SK-N-SH treated with all-trans-retinoic acid at 6 μM for 48 hours (cell line): ENCODE results near the gene NTNG1.

Experiments
- ARNTL ChIP-seq: fragments of 450-650 bp; formaldehyde crosslinking; IDR thresholded peaks from 2 replicates; pipeline ENCODE4 v1.5.0; 2020; ENCODE audit warnings: low read depth, mild to moderate bottlenecking, moderate library complexity, borderline replicate concordance
- BACH2 ChIP-seq: fragments of 250-450 bp; sonication (Bioruptor Pico); IDR thresholded peaks from 2 replicates; pipeline ENCODE4 v1.9.0; 2021; ENCODE audit warnings: mild to moderate bottlenecking, borderline replicate concordance
- CREB5 ChIP-seq: fragments of 250-450 bp; sonication (Bioruptor Pico); IDR thresholded peaks from 2 replicates; pipeline ENCODE4 v1.5.1; 2020; ENCODE audit warnings: low read depth, mild to moderate bottlenecking, moderate library complexity
- CSDC2 ChIP-seq: fragments of 250-450 bp; sonication (Bioruptor Pico); IDR thresholded peaks from 2 replicates; pipeline ENCODE4 v1.5.0; 2020; ENCODE audit warnings: mild to moderate bottlenecking, moderate library complexity
- CSRNP3 ChIP-seq: fragments of 250-450 bp; sonication (Bioruptor Pico); IDR thresholded peaks from 2 replicates; pipeline ENCODE4 v1.5.1; 2021; ENCODE audit warnings: mild to moderate bottlenecking, moderate library complexity
- ESRRG ChIP-seq: fragments of 250-450 bp; sonication (Bioruptor Pico); IDR thresholded peaks from 2 replicates; pipeline ENCODE4 v1.6.1; 2021; ENCODE audit warnings: mild to moderate bottlenecking
- OSR1 ChIP-seq: fragments of 250-450 bp; sonication (Bioruptor Pico); IDR thresholded peaks from 2 replicates; pipeline ENCODE4 v1.8.0; 2022; ENCODE audit warnings: moderate library complexity, mild to moderate bottlenecking, inconsistent platforms
- RARB ChIP-seq: fragments of 250-450 bp; sonication (Bioruptor Pico); IDR thresholded peaks from 2 replicates; pipeline ENCODE4 v1.8.0; 2021; ENCODE audit warnings: mild to moderate bottlenecking, moderate library complexity
- TCF4 ChIP-seq: fragments of 250-450 bp; sonication (Bioruptor Pico); IDR thresholded peaks from 2 replicates; pipeline ENCODE4 v1.8.0; 2021; ENCODE audit warnings: mild to moderate bottlenecking, moderate library complexity, borderline replicate concordance
- ZC3H10 ChIP-seq: fragments of 250-450 bp; sonication (Bioruptor Pico); IDR thresholded peaks from 2 replicates; pipeline ENCODE4 v1.5.1; 2021; ENCODE audit warnings: mild to moderate bottlenecking, moderate library complexity
- ZFP3 ChIP-seq: fragments of 250-450 bp; sonication (Bioruptor Pico); IDR thresholded peaks from 2 replicates; pipeline ENCODE4 v1.5.0; 2020; ENCODE audit warnings: mild to moderate bottlenecking, moderate library complexity
- ZFP30 ChIP-seq: fragments of 450-650 bp; formaldehyde crosslinking; IDR thresholded peaks from 2 replicates; pipeline ENCODE4 v1.5.0; 2022; ENCODE audit warnings: mild to moderate bottlenecking, moderate library complexity
- ZNF70 ChIP-seq: fragments of 450-650 bp; formaldehyde crosslinking; IDR thresholded peaks from 2 replicates; pipeline ENCODE4 v1.5.0; 2020; ENCODE audit warnings: mild to moderate bottlenecking, moderate library complexity
- TF ChIP-seq, protein P1 (sequence below): fragments of 250-450 bp; sonication (Bioruptor Pico); IDR thresholded peaks from 2 replicates; pipeline ENCODE4 v1.8.0; 2020; ENCODE audit warnings: mild to moderate bottlenecking, moderate library complexity, borderline replicate concordance

DNA sequence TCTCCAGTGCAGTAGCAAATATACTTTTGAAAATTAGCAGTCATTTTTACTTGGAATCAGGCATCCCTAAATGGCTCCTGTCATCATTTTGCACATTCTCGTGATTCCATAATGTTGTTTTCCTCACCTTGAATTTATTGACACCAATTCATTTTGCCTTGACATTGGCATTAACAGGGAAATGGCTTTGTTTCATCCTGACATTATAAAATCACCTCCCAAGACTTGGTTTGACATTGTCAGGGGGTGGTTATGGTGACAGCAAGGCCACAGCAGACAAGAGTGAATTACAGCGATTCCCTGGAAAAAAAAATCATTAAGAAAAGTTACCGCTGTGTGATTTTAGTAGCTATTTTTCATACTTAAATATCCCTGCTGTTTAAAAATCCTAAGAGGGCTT lies 327.0 kb downstream of the NTNG1 start:
- TF ChIP-seq ZFP30 (CRISPR knock-in tag) (no peak), ZFP3 (no peak), RARB (CRISPR knock-in tag) (no peak), ZNF70 (CRISPR knock-in tag) (no peak), CSRNP3 (no peak), TCF4 (no peak), BACH2 (CRISPR knock-in tag) (no peak), ARNTL (CRISPR knock-in tag) (no peak), CSDC2 (no peak), ZC3H10 (CRISPR knock-in tag) (no peak), ESRRG (CRISPR knock-in tag) (no peak), CREB5 (CRISPR knock-in tag) (no peak), OSR1 (CRISPR knock-in tag) (no peak)
- TF ChIP-seq, protein P1, sequence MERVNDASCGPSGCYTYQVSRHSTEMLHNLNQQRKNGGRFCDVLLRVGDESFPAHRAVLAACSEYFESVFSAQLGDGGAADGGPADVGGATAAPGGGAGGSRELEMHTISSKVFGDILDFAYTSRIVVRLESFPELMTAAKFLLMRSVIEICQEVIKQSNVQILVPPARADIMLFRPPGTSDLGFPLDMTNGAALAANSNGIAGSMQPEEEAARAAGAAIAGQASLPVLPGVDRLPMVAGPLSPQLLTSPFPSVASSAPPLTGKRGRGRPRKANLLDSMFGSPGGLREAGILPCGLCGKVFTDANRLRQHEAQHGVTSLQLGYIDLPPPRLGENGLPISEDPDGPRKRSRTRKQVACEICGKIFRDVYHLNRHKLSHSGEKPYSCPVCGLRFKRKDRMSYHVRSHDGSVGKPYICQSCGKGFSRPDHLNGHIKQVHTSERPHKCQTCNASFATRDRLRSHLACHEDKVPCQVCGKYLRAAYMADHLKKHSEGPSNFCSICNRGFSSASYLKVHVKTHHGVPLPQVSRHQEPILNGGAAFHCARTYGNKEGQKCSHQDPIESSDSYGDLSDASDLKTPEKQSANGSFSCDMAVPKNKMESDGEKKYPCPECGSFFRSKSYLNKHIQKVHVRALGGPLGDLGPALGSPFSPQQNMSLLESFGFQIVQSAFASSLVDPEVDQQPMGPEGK = no peak
